ENCODE results near the gene SHISAL2A. TPM values are rescaled to one million over a fixed set of nuclear protein-coding genes. Genes with fewer than 3 reads are reported as not detected.

Gene SHISAL2A
- total RNA-seq, 1 experiment from 2014 or later = 0.90 TPM

DNA sequence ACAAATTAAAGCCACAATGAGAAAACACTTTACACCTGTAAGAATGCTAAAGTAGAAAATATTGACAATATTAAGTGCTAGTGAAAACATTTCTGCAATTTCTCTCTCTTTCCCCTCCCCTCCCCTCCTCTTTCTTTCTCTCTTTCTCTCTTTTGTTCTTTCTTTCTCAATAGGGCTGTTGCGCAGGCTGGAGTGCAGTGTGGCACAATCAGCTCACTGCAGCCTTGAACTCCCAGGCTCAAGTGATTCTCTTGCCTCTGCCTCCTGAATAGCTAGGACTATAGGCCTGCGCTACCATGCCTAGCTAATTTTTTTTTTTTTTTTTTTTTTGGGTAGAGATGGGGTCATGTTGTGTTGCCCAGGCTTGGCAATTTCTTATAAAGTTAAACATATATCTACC lies 5.9 kb upstream of the SHISAL2A start:
- peaks cover 0 to 2% (median under 1%) of the 10 kb centered on the region in 3 experiments; a peak in 3 of 7 replicates for H3K36me3 Mint-ChIP-seq (ENCODE audit: insufficient read depth in 1 of 3, low read depth in 3 of 3)
- Histone ChIP-seq H3K18ac (ENCODE audit: insufficient read length, low read depth, low read length) (no peak overlapping the region), H3K27me3 (ENCODE audit: insufficient read depth, low read length) (peaks cover 7% of the 10 kb centered on the region), H4K8ac (replicated peaks; ENCODE audit: insufficient read length, low read depth, low read length) (no peak overlapping the region), H3K27ac (ENCODE audit: insufficient read length, low read depth, low read length) (no peak overlapping the region), H3K79me1 (ENCODE audit: insufficient read depth, low read depth, low read length, poor library complexity, severe bottlenecking) (no peaks in the 10 kb centered on the region), H2BK12ac (ENCODE audit: insufficient read length, low read depth, low read length) (no peak overlapping the region), H2AFZ (ENCODE audit: low read length) (no peak overlapping the region), H3K4ac (ENCODE audit: low read depth, low read length) (no peak overlapping the region), H3K14ac (ENCODE audit: insufficient read depth, low read length) (no peak overlapping the region), H2AK5ac (ENCODE audit: insufficient read length, low read length) (no peak overlapping the region), H3K79me2 (ENCODE audit: insufficient read depth, low read length) (no peaks in the 10 kb centered on the region), H2BK120ac (ENCODE audit: low read depth, low read length, poor library complexity, severe bottlenecking) (no peak overlapping the region), H3K9me3 (ENCODE audit: control insufficient read depth, low read depth, low read length) (no peaks in the 10 kb centered on the region), H3K23me2 (ENCODE audit: insufficient read length, low read depth, low read length, poor library complexity, severe bottlenecking) (no peaks in the 10 kb centered on the region), H3K23ac (ENCODE audit: insufficient read length, low read depth, low read length) (no peak overlapping the region), H3T11ph (ENCODE audit: low read length) (no peak overlapping the region), H2BK15ac (ENCODE audit: low read depth, low read length) (no peak overlapping the region), H4K91ac (ENCODE audit: insufficient read length, low read depth, low read length) (no peak overlapping the region), H2BK5ac (ENCODE audit: insufficient read length, low read length) (no peak overlapping the region), H3K9ac (ENCODE audit: extremely low read depth, insufficient read length, low read length) (no peak overlapping the region), H4K5ac (ENCODE audit: insufficient read length, low read depth, low read length) (no peak overlapping the region), H2BK20ac (ENCODE audit: low read depth, low read length, poor library complexity, severe bottlenecking) (no peak overlapping the region), H3K56ac (ENCODE audit: insufficient read length, low read depth, low read length) (no peak overlapping the region), H3K4me2 (ENCODE audit: insufficient read depth, insufficient read length, low read length) (no peak overlapping the region), H4K20me1 (ENCODE audit: control insufficient read depth, insufficient read depth, insufficient read length) (no peaks in the 10 kb centered on the region), H3K4me1 (ENCODE audit: insufficient read depth, low read length) (no peaks in the 10 kb centered on the region; the same call in 1 of the 2 replicates)
- WGBS (ENCODE audit: extremely low coverage, insufficient read length, low lambda C conversion rate) = no CpG with 5 or more reads among the region's 2 CpGs
- H3K4me3 Mint-ChIP-seq = no peak overlapping the region
- peaks cover 8 to 15% of the 10 kb centered on the region in 2 experiments; a peak in 4 of 5 replicates for H3K9me3 Mint-ChIP-seq
- TF ChIP-seq CTCF (conservative IDR thresholded peaks at IDR 0.05) = no peak
- H3K27me3 Mint-ChIP-seq (ENCODE audit: low read depth) = peaks cover 24% of the 10 kb centered on the region
- DNase-seq = no peak
- peaks cover 6 to 10% of the 10 kb centered on the region in 2 experiments; a peak in 3 of 4 replicates for H3K4me1 Mint-ChIP-seq
- no peak overlapping the region for H3K27ac Mint-ChIP-seq

Data from H9 (cell line).